HCEC 1CT (cell line): ENCODE measurements around the gene UQCR10.
"Not testable (repeated sequence)": the region's sequence is repeated elsewhere in the genome, so short reads cannot be mapped to it uniquely, and the experiment has no call there.

Experiments used
- DNase-seq: peaks from one replicate; pipeline ENCODE4 v3.0.0-alpha.2; 2017

UQCR10 gene

GRCh38 chr22:29737251-29738117 lies 29.7 kb upstream of the UQCR10 start:
- DNase-seq, result no peak

DNA sequence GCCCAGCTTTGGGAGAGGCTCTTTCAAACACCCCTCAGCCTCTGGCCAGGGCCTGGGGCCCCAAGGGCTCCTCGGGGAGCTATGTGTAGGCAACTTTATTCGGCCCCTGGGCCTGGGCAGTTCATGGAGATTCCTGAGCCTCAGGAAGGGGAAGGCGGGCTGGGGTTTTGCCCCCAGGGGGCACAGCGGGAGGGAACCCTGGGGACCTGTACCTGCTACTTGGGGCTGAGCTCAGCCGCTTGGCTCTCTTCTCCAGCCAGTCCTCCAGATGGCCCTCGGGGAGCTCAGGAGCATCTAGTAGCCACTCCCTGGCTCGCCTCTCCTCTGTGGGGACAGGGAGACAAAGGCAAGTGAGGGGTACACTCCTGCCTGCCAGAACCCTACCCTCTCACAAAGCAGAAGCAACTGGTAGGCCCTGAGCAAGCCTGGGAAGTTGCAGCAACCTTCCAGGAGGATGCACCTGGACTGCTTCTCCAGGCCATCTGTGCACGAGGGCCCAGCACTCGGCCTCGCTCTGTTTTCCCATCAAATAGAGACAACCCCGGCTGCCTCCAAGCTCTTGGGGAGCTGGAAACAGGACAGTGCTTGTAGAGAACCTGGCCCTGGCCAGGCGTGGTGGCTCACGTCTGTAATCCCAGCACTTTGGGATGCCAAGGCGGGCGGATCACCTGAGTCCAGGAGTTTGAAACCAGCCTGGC lies 28.9 kb upstream of the UQCR10 start:
- no peak for DNase-seq

GRCh38 chr22:29739346-29739875 lies 27.8 kb upstream of the UQCR10 start:
- no peak for DNase-seq

DNA sequence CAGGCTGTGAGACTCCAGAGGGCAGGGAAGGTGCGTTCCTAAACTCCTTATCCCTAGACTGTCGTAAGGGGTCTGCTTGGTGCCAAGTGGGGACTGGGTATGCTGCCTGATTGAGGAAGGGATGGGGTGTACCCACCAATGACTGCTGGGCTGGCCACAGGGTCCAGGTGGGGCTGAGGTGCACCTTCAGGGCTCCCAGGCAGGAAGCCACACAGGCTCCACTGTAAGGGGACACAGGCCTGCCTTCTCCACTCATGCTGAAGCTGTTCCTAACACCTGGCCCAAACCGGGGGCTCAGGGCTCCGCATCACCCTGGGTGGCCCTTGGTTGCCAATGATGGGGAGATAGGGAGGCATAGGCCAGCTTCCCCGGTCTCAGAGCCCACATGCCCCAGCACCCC lies 27.0 kb upstream of the UQCR10 start:
- no peak for DNase-seq

GRCh38 chr22:29741926-29742325 lies 25.2 kb upstream of the UQCR10 start:
- no peak for DNase-seq

DNA sequence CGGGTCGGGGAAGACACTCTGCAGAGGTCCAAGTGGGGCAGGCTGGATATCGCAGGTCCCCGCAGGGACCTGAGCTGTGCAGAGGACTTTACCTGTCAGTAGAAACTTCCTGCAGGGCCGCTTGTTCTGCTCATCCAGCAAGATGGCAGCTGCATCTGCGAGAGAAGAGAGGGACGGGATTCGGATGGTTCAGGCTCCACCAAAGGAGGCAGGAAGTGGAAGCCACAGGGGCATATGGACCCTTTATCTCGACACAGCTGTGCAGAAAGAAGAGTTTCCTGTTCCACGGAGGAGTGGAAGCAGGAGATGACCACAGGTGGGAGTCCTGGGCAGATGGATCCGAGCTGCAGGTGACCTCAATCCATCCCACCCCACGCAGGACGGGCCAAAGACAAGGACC lies 24.8 kb upstream of the UQCR10 start:
- DNase-seq, result no peak

DNA sequence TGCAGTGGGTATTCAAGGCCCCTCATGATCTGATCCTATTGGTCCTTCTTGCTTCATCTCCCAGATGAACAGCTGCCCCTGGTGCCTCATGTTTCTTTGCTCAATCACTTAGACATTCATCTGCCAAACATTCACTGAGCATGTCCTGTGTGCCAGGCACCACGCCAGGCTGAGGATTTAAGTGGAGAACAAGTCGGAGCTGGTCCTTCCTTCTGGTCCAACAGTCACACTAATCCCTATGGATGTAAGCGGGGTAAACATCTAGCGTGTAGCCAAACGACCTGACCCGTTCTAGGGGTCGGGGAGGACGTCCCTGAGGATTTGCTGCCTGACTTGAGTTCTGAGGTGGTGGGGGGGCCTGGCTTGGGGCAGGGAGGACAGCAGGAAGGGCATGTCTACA lies 22.3 kb upstream of the UQCR10 start:
- peak; percentile 70 for DNase-seq

GRCh38 chr22:29747832-29748231 lies 19.3 kb upstream of the UQCR10 start:
- no peak for DNase-seq

DNA sequence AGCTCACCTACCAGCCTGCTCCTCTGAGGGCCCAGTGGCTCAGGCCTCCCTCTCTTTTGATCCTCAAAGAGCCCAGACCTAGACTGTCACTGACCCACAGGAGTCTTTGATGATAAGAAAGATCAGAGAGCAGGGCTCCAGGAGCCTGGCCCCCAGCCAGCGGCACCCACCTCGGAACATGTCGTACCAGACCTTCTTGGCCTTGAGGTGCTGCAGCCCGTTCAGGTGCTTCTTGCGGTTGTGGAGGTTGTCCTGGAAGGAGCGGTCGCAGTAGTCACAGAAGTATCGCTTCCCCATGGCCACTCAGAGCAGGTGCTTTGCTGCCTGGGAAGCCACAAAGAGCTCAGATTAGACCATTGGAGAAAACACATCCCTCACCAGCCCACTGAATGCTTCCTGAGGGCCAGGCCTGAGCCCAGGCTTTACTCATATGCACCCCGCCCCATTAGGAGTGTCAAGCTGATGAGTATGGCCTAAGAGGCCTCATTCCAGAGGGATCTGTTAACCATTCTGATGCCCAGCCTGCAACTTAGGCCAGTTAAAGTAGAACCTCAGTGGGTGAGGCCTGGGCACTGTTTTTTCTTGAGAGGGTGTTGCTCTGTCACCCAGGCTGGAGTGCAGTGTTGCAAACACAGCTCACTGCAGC lies 18.8 kb upstream of the UQCR10 start:
- DNase-seq, result peak; percentile 14

DNA sequence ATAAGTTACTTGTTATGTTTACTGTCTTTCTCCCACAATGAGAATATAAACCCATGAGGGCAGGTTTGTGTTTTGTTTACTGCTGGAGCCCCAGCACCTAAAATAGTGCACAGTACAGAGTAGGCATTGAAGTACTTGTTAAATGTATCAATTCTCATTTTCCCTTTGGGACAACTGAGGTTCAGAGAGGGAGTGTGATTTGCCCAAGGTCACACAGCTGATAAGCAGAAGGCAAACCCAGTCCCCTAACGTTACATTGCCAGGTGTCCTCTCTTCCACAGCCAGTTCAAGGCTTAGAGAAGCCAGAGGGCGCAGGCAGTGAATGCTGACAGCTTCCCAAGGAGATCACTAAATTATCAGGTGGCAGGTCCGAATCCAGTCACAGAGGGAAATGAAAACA lies 17.1 kb upstream of the UQCR10 start:
- DNase-seq, result no peak

GRCh38 chr22:29750559-29751538 lies 16.3 kb upstream of the UQCR10 start:
- no peak for DNase-seq

GRCh38 chr22:29751669-29752068 lies 15.5 kb upstream of the UQCR10 start:
- DNase-seq, result no peak

- no peak for DNase-seq
Observed at GRCh38 chr22:29753808-29754657, 13.1 kb upstream of the UQCR10 start.

GRCh38 chr22:29754658-29755395 lies 12.3 kb upstream of the UQCR10 start:
- DNase-seq, result not testable (repeated sequence)

GRCh38 chr22:29755889-29756288 lies 11.3 kb upstream of the UQCR10 start:
- DNase-seq, result no peak

DNA sequence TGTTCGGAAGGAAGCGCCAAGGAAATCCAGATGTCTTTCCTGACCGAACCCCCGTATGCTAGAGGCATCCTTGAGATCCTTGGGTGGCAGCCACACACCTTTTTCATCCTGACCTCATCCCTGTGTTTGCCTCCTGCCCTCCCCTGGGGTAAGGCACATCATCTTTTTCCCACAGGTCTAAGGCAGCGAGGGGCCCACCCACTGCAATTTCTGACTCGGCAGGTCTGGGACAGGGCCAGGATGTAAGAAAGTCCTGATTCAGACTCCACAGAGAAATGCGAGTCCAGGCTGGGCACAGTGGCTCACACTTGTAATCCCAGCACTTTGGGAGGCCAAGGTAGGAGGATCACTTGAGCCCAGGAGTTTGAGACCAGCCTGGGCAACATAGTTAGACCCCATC lies 10.8 kb upstream of the UQCR10 start:
- no peak for DNase-seq

- no peak for DNase-seq
Observed at GRCh38 chr22:29757096-29757495, 10.1 kb upstream of the UQCR10 start.

DNA sequence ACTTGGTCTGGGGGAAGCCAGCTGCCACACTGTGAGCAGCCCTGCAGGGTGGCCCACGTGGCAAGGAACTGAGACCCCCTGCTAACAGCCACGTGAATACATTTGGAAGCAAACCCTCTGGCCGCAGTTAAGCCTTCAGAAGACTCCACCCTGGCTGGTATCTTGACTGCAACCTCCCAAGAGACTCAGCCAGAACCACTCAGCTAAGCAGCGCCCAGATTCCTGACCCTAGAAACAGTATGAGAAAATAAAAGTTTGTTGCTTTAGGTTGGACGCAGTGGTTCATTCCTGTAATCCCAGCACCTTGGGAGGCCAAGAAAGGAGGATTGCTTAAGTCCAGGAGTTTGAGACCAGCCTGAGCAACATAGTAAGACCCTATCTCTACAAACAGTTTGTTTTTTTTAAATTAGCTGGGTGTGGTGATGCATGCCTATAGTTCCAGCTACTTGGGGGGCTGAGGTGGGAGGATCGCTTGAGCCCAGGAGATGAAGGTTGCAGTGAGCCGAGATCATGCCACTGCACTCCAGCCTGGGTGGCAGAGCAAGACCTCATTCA lies 9.0 kb upstream of the UQCR10 start:
- no peak for DNase-seq

DNA sequence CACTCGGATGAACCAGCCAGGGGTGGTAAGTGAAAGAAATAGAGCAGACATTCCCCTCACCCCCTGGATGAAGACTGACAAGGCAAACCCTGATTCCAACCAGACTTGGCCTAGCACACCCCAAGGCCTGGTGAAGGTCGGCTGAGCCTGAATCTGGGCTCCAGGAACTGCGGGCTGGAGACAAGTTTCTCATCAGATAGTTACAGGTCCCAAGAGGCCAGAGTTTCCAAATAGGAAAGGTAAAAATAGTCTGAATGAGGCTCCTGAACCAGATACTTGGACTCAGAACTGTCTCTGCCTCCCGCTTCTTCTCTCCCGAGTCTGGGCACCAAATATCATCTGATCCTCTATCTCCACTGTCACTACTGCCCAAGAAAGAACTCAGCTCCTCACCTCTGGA lies 8.2 kb upstream of the UQCR10 start:
- DNase-seq, result no peak

DNA sequence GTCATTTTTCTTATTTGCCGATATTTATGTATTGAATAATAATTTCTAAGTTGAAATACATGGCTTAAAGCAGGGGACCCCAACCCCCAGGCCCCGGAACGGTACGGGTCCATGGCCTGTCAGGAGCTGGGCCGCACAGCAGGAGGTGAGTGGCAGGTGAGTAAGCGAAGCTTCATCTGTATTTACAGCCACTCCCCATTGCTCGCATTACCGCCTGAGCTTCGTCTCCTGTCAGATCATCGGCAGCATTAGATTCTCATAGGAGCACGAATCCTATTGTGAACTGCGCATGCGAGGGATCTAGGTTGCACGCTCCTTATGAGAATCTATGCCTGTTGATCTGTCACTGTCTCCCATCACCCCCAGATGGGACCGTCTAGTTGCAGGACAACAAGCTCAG lies 4.9 kb upstream of the UQCR10 start:
- no peak for DNase-seq
